ENCODE data around the gene CRACR2B. TPM values are rescaled to one million over a fixed set of nuclear protein-coding genes. Genes with fewer than 3 reads are reported as not detected.
A peak's percentile ranks its signal among the peaks of the same experiment; 100 is the strongest.

Gene CRACR2B
- total RNA-seq, 1 donor from 2014 or later: 0.31 TPM

DNA sequence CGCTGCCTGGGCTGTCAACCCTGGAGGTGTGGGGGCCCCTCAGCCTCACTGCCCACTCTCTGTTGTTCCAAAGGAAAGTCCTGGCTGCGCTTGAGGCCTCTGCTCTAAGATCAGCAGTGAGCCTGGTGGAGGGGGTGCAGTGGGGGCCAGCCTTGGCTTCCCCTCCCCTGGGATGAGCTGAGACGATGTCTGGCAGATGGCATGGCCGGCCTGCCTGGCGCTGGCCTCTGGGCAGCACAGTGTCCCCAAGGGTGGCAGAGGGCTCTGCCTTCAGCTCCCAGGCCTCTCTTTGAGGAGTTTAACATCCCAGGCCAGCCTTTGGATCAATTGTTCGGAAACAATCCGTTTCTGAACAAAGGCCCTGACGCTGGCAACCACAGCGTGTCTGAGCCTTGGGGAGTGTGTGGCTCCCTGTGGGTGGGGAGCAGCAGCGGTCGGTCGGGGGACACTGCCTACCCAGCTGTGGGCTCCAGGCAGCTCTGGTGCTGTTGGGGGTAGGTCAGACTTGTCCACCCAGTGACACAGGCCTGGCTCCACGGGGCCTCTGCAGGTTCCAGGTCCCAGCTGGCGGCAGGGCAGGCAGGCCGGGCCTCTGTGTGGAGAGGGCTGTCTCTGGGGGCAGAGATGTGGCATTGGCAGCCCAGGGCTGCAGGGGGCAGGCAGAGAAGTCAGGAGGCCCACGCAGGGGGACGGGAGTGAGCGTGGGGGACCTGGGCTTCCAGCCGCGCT, 27.0 kb downstream of the CRACR2B start:
- no peak for DNase-seq

DNA sequence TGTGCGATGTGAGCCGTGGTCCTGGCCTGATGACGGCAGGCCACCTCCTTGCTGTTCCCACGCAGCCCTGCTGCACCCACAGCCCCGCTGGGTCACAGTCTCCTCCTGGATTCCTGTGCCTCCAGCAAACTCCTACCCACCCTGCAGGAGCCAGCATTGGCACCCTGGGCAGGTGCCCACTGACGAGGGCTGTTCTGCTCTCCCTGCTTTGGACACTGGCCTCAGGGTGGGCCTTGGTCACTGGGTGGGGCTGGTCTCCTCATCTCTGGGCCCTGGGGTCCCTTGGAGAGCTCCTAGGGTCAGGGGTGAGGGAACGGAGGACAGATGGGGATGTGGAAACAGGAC, 27.6 kb downstream of the CRACR2B start:
- no peak for DNase-seq

DNA sequence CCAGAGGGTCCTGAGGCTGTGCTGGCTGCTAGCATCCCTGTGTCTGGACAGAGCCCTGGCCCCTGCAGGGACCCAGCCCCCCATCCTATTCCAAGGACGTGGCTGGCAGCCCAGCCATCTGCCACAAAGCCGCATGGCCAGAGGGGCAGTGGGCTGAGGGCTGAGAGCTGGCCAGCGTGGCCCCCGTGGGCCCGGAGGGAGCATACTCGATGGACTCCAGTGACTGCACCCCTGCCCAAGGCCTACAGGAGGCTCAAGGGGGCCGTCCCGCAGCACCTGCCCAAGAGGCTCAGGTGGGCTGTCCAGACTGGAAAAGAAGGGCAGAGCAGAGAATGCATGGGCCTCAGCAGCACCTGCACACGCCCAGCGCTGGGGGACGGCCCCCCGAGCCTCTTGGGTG, 28.1 kb downstream of the CRACR2B start:
- no peak for DNase-seq

DNA sequence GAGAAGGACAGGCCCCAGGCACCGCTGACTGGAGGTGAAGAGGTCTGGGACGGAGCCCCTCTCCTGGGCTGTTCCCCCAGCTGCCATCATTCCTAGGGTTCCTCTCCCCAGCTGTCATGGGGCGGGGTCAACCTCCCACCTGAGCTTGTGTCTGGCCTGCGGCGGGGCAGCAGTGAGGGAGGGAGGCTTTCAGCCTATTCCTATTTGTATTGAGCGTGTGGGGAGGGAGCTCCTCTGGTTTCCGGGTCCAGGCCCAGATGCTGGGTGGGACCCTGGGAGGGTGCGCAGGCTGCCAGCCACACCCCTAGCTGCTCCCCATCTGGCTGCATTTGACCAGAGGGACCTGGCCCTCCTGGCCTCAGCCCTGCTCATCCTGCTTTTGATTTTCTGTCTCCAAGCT, 28.7 kb downstream of the CRACR2B start:
- DNase-seq: no peak

DNA sequence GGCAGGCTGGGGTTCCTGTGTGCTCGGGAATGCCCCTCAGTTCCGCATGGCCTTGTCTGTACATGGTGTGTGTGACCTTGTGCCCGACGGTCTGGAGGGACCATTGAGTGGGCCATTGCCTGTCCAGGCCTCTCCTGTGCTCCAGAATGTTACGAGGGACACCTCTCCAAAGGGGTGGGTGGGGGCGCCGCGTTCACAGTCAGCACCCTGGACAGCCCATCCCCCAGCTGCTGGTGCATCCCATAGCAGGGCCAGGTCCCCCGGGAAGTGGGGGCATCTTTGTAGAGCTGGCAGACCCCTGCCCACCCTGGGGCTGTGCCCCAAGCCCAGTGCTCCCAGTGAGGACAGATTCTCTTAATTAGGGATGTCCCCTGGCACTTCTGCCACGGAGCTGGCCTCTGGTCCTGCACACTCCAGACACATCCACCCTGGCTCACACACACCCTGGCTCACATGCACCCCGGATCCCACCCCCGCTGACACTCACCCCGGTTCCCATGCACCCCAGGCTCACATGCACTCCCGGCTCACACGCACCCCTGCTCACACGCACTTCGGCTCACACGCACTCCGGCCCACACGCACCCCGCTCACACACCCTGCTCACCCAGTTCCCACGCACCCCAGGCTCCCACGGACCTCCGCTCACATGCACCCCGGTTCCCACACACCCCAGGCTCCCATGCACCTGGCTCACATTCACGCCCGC, 30.5 kb downstream of the CRACR2B start:
- no peak for DNase-seq

DNA sequence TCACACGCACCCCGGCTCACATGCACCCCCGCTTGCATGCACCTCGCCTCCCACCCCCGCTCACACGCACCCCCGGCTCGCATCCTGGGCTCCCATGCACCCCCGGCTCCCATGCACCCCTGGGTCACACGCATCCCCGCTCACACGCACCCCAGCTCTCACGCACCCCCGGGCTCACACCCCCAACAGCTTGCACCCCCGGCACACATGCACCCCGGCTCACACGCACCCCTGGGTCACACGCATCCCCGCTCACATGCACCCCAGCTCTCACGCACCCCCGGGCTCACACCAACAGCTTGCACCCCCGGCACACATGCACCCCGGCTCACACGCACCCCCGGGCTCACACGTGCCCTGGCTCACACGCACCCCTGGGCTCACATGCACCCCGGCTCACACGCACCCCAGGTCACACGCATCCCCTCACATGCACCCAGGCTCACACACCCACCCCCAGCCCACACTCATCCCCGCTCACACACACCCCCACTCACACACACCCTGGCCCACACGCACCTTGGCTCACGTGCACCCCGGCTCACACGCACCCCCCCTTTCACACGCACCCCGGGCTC, 31.1 kb downstream of the CRACR2B start:
- DNase-seq: no peak

DNA sequence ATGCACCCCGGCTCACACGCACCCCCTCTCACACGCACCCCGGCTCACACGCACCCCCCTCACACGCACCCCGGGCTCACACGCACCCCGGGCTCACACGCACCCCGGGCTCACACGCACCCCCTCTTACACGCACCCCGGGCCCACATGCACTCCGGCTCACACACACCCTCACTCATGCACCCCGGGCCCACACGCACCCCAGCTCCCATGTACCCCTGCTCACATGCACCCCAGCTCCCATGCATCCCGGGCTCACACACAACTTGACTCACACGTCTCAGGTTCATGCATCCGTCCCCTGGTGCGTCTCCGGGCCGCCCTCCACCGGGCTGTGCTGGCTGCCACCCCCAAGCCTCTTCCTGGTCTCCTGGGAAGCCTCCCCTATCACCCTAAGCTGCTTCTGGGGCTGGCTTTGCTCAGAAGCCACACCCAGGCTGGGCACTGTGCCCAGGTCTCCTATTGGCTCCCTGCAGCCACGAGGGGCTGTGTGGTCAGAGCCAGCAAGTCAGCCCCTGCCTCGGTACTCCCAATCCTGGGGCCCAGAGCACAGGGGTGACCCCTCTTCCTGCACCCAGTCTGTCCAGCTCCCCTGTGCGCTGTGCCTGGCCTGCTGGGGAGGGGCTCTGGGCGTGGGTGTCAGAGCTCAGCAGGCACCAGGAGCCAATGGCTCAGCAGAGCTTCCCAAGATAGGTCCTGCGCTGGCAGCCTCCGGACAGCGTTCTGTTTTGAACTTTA, 31.8 kb downstream of the CRACR2B start:
- peak; percentile 71 for DNase-seq

DNA sequence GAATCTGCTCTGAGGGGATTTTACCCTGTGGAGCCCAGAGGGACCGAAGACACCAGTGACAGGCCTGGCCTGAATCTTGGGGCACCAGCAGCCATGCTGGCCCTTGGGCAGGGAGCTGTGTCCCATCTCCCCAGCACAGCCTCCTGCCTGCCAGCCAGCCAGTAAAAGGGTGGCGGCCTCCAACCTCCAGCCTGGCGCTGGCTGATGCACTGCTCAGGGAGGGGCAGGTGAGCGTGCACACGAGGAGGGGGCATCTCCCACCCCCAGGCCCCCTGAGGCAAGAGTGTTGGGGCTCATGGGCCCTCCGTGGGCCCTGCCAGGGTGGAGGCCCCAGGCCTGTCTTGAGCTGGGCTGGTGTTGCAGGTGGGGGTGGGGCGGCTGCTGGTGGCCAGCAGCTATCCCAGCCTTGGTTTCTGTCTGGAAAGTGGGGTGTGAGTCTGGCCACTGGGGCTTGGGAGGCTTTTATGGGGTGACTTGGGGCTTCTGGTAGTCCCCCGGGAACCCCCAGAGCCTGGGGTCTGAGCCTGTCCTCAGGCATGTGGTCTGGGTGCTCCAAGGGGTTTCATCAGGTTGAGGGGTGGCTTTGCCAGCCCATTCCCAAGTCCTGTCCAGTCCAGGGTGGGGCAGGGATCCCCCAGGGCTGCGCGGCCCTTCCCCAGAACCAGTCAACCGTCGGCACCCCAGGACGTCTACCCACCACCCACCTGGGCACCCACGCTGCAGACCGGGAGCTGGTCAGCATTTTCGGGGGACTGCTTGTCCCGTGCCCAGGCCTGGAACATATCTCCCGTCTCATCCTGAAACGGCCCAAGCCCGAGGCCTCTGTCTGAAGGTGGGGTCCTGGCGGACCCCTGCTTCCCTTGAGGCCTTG, 32.8 kb downstream of the CRACR2B start:
- no peak for DNase-seq

DNA sequence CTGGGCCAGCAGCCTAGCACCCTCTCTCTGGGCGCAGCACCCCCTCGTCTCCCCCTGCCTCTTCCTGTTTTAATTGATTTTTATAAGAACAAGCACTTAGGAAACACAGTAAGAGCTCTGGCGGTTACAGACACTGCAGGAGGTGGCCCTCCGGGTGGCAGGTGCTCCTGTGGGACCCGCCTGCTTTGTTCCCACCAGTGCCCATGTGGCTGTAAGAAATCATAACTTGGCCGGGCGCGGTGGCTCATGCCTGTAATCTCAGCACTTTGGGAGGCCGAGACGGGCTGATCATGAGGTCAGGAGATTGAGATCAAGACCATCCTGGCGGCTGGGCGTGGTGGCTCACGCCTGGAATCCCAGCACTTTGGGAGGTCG, 33.4 kb downstream of the CRACR2B start:
- no peak for DNase-seq

DNA sequence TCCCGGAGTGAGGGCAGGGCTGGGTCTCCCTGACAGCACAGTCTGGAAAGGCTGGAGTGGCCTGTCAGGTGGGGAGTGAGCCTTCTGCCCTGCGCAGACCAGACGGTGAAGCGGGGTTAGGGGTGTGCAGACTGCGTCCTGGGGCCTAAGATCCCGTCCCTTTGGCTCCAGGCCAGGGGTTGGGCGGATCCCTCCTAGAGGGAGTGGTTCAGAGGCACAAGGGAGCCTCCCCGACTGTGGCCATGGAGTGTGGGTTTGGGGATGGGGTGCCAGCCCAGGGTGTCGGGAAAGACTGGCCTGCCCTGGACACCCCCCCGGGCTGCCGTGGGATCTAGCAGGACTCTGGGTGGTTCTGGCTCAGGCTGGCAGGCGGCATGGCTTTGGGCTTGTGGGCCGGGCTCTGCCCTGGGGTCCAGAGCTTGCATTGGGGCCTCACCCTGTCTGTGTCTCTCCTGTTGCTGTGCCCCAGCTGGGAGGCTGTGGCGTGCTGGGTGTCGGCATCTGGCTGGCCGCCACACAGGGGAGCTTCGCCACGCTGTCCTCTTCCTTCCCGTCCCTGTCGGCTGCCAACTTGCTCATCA, 34.5 kb downstream of the CRACR2B start:
- DNase-seq: no peak

DNA sequence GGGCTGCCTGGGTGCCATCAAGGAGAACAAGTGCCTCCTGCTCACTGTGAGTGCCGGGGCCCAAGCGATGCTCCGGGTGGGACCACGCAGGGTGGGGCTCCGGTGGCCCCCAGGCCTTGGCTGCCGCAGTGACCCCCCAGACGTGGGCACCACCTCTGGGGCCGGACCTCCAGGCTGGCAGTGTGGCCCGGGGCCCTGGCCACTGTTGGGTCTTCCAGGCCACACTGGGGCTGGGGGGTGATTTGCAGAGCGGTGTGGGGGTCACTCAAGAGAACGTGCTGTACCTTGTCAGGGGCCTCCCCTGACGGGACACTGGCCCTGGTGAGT, 34.9 kb downstream of the CRACR2B start:
- no peak for DNase-seq

DNA sequence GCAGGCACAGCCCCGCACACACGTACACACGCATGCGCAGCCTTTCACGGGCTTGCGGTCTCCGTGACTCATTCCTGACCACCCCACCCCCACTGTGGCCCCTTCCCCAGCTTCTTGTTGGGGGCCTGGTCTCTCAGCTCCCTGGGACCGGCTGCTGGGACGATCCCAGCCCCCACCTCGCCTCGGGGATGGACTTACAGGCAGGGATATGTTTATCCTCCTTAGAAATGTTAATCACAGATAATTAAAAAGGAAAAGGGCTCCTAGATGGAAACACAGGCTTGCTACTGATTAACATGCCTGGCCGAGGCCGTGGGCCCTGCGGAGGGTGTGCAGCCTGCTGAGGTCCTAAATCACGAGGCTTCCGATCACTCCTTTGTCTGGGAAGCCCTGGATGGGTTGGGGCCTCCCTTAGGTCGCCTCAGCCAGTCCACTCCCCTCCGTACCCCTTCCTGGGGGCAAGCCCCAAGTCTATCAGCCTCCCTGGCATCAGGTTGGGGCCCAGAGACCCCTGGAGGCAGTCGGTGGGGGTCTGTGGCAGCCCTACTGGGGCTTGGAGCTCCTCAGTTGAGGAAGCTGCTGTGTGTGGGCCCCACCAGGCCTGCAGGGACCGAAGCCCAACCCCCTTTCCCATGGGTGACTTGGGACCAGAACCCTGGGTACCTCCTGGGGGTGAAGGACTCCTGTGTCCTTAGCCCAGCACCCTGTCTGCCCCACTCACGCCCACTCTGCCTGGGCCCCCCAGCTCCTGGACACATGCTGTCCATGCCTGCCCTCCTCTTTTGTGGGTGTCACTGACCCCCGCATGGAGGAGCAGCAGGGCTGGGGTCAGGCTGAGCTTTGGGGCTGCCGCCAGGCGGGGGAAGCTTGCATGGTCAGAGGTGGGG, 35.5 kb downstream of the CRACR2B start:
- no peak for DNase-seq

DNA sequence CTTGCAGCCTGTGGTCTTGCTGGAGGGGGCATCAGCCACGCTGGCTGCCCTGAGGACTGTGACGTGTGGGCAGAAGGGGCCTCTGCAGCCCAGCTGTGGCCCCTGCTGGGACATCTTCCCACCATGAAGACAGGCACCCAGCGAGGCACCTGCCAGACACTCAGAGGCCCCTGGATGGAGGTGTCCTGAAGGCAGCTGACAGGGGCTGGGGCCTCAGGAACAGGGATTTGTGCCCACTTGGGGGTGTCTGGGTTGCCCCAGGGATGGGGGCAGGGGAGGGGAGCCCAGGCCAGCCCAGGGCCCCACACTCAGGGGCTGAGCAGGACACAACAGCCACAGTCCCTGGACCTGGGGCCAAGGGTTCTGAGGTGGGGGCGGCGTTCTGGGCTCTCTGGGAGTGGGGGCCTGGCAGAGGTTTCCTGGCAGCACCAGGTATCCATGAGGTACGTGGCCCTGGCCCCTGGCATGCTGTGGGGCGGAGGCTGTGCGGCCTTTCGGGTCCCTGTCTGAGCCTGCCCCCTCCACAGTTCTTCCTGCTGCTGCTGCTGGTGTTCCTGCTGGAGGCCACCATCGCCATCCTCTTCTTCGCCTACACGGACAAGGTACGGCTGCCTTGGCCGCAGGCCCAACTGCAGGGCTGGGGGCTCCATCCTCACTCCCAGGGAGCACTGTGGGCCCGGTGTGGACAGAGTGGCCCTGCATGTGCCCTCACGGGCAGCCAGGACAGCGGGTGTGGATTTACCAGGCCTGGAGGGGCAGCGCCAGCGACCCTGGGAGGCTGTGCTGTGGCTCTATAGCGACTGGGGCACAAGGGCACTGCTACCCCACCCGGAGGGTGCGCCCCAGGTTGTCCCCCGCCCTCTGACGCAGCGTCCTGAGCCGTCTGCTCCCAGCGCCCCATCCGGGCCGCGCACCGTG, 36.5 kb downstream of the CRACR2B start:
- no peak for DNase-seq

DNA sequence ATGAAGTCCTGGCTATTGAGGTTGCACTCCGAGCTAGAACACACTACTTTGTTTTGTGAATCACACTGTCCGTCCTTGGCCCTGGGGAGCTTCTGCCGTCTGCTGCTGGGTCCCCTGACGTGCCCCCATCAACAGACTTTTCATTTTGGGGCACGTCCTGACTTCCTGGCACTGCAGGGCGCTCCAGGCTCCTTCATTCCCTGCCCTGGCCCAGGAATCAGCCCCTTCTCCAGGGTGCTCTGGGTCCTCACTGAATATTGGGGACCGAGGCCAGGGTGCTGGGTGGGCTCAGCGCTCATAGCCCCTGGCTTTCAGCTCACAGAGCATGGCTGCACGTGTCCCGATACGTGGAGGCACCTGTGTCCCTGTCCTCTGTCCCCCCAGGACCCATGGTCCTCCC, 37.2 kb downstream of the CRACR2B start:
- no peak for DNase-seq

DNA sequence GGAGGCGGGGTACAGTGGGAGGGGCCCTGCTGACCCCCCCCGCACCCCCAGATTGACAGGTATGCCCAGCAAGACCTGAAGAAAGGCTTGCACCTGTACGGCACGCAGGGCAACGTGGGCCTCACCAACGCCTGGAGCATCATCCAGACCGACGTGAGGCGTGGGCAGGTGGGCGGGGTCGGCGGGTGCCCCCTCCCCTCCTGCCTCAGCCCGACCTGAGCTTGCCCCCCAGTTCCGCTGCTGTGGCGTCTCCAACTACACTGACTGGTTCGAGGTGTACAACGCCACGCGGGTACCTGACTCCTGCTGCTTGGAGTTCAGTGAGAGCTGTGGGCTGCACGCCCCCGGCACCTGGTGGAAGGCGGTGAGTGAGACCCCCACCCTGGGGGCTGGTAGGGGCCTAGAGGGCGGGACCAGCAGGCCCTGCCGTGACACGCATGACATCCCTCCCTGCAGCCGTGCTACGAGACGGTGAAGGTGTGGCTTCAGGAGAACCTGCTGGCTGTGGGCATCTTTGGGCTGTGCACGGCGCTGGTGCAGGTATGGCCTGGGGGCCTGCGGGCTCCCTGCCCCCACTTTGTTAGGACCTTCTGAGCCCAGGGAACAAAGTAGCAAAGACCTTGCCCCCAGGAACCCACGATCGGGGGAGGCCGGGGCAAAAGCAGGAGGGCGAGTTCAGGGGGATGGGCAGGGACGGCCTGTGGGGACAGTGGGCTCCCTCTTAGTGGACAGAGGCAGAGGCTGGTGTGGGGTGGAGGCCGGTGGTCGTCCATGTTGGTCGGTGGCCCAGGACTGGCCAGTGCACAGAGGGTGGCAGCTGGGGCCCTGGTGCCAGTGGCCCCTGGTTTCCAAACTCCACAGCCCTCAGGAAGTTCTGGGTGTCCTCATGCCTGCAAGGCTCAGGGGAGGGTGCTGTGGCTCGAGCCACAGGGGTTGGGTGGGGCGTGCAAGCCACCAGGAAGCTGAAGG, 38.0 kb downstream of the CRACR2B start:
- no peak for DNase-seq

DNA sequence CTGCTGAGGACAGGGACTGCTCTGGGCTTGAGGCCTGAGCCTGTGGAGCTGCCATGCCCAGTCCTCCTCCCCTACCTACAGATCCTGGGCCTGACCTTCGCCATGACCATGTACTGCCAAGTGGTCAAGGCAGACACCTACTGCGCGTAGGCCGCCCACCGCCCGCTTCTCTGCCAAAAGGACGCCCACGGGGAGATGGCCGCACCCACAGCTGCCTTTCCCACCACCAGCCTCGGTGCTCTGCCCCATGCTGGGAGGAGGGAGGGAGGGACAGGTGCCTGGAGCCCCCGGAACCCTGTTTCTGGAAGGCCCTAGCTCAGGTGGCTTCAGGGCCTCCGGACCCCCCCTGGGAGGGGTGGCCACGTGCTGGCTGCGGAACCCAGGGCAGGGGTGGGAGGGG, 38.8 kb downstream of the CRACR2B start:
- DNase-seq: no peak

DNA sequence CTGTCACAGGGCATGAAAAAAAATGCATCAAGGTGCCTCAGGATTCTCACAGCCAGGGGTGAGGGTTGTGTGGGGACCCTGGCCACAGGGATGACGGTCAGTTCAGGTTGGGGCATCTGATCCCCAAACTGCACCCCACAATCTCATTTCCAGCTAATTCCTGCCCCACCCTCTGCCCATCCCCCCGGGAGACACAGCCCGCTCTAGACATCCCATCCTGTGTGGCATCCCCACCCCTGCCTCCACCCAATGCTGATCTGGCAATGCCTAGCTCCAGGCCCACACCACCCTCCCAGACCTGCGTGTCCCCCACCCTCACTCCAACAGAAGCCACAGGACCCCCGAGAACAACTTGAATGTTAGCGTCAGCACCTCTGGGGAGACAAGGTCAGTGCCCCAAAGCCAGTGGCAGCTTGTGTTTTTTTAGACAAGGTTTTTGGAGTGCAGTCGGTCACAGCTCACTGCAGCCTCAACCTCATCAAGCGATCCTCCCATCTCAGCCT, 40.2 kb downstream of the CRACR2B start:
- DNase-seq: no peak

DNA sequence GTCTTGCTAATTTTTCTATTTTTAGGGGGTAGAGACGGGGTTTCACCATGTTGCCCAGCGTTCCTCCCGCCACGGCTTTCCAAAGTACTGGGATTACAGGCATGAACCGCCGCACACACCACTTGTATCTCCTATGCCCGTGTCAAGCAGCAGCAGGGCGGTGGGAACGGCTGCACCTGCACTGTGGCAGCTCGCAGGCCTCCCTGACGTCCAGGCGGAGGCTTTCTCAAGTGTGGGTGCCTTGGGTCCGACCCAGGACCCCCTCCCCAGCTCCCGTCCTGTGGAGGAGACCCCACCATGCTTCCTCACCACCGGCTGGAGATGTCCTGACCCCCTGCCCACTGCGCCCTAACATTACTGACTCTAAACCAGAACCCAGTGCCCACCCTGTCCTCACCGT, 40.7 kb downstream of the CRACR2B start:
- DNase-seq: no peak
